GM21528 (cell line): Measurements from ENCODE around the gene KRTAP4-3.
"Not testable (repeated sequence)": the region's sequence is repeated elsewhere in the genome, so short reads cannot be mapped to it uniquely, and the experiment has no call there.

ENCODE experiments used
- ATAC-seq: cut with Tn5 transposase; IDR thresholded peaks from one replicate; pipeline ENCODE4 v1.9.1; 2021; ENCODE audit warnings: mild to moderate bottlenecking, moderate library complexity; ENCODE audit not compliant: unreplicated experiment, low FRiP score

Gene KRTAP4-3

GRCh38 chr17:41119696-41120690 is 48.0 kb downstream of the KRTAP4-3 start:
- ATAC-seq: not testable (repeated sequence)

- no peak for ATAC-seq
Measured at GRCh38 chr17:41118721-41119120, 49.3 kb downstream of the KRTAP4-3 start.

GRCh38 chr17:41117846-41118386 is 50.1 kb downstream of the KRTAP4-3 start, which contains the start of gene KRTAP4-11:
TSS of gene KRTAP4-11 (minus strand) at chr17:41118373. CDS start at chr17:41118315, 58 bp downstream.
- not testable (repeated sequence) for ATAC-seq
